Neural progenitor cell (in vitro differentiated cells): ENCODE data around the gene BRD4. TPM values are rescaled to one million over a fixed set of nuclear protein-coding genes. Genes with fewer than 3 reads are reported as not detected.

Experiments used
- DNase-seq: peaks from one replicate; pipeline ENCODE4 v3.0.0-alpha.2; 2016; ENCODE audit warnings: low spot score
- H2AFZ ChIP-seq: fragments of 200-600 bp; sonication (generic); replicated peaks from 2 replicates; pipeline ENCODE4 v1.6.1; 2016; ENCODE audit warnings: antibody characterized with exemption
- H3F3A ChIP-seq: fragments of 200-600 bp; sonication (generic); 2 replicates; pipeline ENCODE4 v1.6.1; 2016; ENCODE audit warnings: antibody characterized with exemption, low read depth
- H3K27ac ChIP-seq: fragments of 200-600 bp; sonication (generic); 2 replicates; pipeline ENCODE4 v1.5.1; 2016; ENCODE audit warnings: mild to moderate bottlenecking
- H3K27me3 ChIP-seq: fragments of 200-600 bp; sonication (generic); 2 replicates; pipeline ENCODE4 v1.6.1; 2016; ENCODE audit warnings: mild to moderate bottlenecking, moderate library complexity
- H3K36me3 ChIP-seq: fragments of 200-600 bp; sonication (generic); 2 replicates; pipeline ENCODE4 v1.5.1; 2016
- H3K4me1 ChIP-seq: fragments of 200-600 bp; sonication (generic); 2 replicates; pipeline ENCODE4 v1.6.1; 2016; ENCODE audit warnings: mixed run types
- H3K4me2 ChIP-seq: fragments of 200-600 bp; sonication (generic); 2 replicates; pipeline ENCODE4 v1.6.1; 2016
- H3K4me3 ChIP-seq: fragments of 200-600 bp; sonication (generic); 2 replicates; pipeline ENCODE4 v1.5.1; 2016
- H3K79me2 ChIP-seq: fragments of 200-600 bp; sonication (generic); 2 replicates; pipeline ENCODE4 v1.6.1; 2016; ENCODE audit warnings: low read depth
- H3K9ac ChIP-seq: fragments of 200-600 bp; sonication (generic); 2 replicates; pipeline ENCODE4 v1.6.1; 2016
- H3K9me3 ChIP-seq: fragments of 200-600 bp; sonication (generic); 2 replicates; pipeline ENCODE4 v1.5.1; 2016; ENCODE audit warnings: low read depth
- H4K20me1 ChIP-seq: fragments of 200-600 bp; sonication (generic); 2 replicates; pipeline ENCODE4 v1.6.1; 2016; ENCODE audit warnings: low read depth
- H3K27ac Mint-ChIP-seq: 3 replicates; pipeline ENCODE4 v1.8.0; 2021; ENCODE audit warnings: mixed read lengths
- H3K27me3 Mint-ChIP-seq: 2 replicates; pipeline ENCODE4 v1.8.0; 2022; ENCODE audit warnings: low read depth, mild to moderate bottlenecking, inconsistent platforms, moderate library complexity, mixed read lengths; ENCODE audit not compliant: insufficient read depth
- H3K36me3 Mint-ChIP-seq: 3 replicates; pipeline ENCODE4 v1.8.0; 2021; ENCODE audit warnings: mixed read lengths
- H3K4me1 Mint-ChIP-seq: 3 replicates; pipeline ENCODE4 v1.8.0; 2021; ENCODE audit warnings: mixed read lengths
- H3K4me3 Mint-ChIP-seq: 3 replicates; pipeline ENCODE4 v1.8.0; 2021; ENCODE audit warnings: mild to moderate bottlenecking, moderate library complexity, mixed read lengths
- H3K9me3 Mint-ChIP-seq: 3 replicates; pipeline ENCODE4 v1.8.0; 2020; ENCODE audit warnings: mixed read lengths
- CTCF ChIP-seq: fragments of 200-600 bp; sonication (generic); IDR thresholded peaks from 2 replicates; pipeline ENCODE4 v1.5.1; 2017; ENCODE audit warnings: antibody characterized with exemption, mild to moderate bottlenecking
- EZH2 ChIP-seq: fragments of 200-600 bp; sonication (generic); IDR thresholded peaks from 2 replicates; pipeline ENCODE4 v1.6.1; 2017; ENCODE audit warnings: antibody characterized with exemption, mild to moderate bottlenecking, moderate library complexity
- EZH2phosphoT487 ChIP-seq: fragments of 200-600 bp; sonication (generic); IDR thresholded peaks from 2 replicates; pipeline ENCODE4 v1.6.1; 2017; ENCODE audit warnings: antibody characterized with exemption
- total RNA-seq: library from RNA; depleted of rRNA; stranded (reverse); fragments of >200 nt; gene quantifications from 2 replicates; pipeline ENCODE4 v1.2.3, GENCODE V29; 2015; ENCODE audit warnings: low replicate concordance

The BRD4 gene
- total RNA-seq, 1 donor from 2014 or later: 14.5 TPM

GRCh38 chr19:15285896-15286591 is 46.3 kb downstream of the BRD4 start:
- H3K4me3 ChIP-seq: no peak overlapping the region

DNA sequence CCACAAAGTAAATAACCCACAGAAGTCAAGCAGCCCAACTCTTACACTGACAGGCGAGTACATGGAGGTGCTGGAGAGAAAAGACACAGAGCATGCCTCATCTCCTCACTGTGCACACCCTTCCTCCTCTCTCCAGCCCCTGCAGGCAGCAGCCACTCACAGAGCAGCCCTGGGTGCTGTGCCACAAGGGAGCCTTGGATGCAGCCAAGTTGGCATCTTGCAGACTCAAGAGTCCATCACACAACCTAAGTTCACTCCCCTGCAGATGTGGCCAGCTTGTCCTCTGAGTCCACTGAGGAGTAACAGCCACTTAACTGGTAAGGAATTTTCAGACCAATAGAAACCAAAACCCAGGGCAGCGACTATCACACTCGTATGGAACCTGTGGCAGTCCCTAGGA is 47.4 kb downstream of the BRD4 start:
- TF ChIP-seq EZH2: no peak
- no peak for TF ChIP-seq CTCF
- no peak for TF ChIP-seq EZH2phosphoT487
- DNase-seq: no peak
- H3K4me3 ChIP-seq: no peak overlapping the region
- Mint-ChIP-seq H3K9me3 (no peaks in the 10 kb centered on the region), H3K4me3 (no peak overlapping the region), H3K27ac (peak overlapping the region; percentile 33), H3K36me3 (no peaks in the 10 kb centered on the region), H3K4me1 (peaks cover 89% of the 10 kb centered on the region), H3K27me3 (peaks cover 2% of the 10 kb centered on the region)
- H3K79me2 ChIP-seq: peaks cover 100% of the 10 kb centered on the region
- no peaks in the 10 kb centered on the region for H3K27me3 ChIP-seq
- H4K20me1 ChIP-seq: peaks cover 100% of the 10 kb centered on the region
- no peaks in the 10 kb centered on the region for H3K36me3 ChIP-seq
- peaks cover 26% of the 10 kb centered on the region for H3F3A ChIP-seq
- H2AFZ ChIP-seq: no peak overlapping the region
- no peak overlapping the region for H3K9ac ChIP-seq
- H3K4me1 ChIP-seq: peaks cover 60% of the 10 kb centered on the region
- no peak overlapping the region for H3K4me2 ChIP-seq
- no peak overlapping the region for H3K27ac ChIP-seq
- no peaks in the 10 kb centered on the region for H3K9me3 ChIP-seq

More at GRCh38 chr19:15285896-15286591, 46.3 kb downstream of the BRD4 start:
- Mint-ChIP-seq H3K27me3 (no peaks in the 10 kb centered on the region), H3K4me1 (peaks cover 89% of the 10 kb centered on the region), H3K36me3 (no peaks in the 10 kb centered on the region), H3K9me3 (no peaks in the 10 kb centered on the region), H3K27ac (peak overlapping the region; percentile 52), H3K4me3 (no peak overlapping the region)
- Histone ChIP-seq H4K20me1 (peaks cover 100% of the 10 kb centered on the region), H3K9ac (no peak overlapping the region), H3F3A (peaks cover 14% of the 10 kb centered on the region), H3K4me2 (peak overlapping the region; percentile 37), H3K27ac (no peak overlapping the region), H3K36me3 (no peaks in the 10 kb centered on the region), H3K9me3 (no peaks in the 10 kb centered on the region), H3K27me3 (no peaks in the 10 kb centered on the region), H3K4me1 (peaks cover 60% of the 10 kb centered on the region), H3K79me2 (peaks cover 100% of the 10 kb centered on the region), H2AFZ (no peak overlapping the region)
- peak; percentile 32 for DNase-seq
- TF ChIP-seq EZH2 (no peak), CTCF (no peak), EZH2phosphoT487 (no peak)

GRCh38 chr19:15284091-15284490 is 48.2 kb downstream of the BRD4 start:
- peaks cover 100% of the 10 kb centered on the region for H3K79me2 ChIP-seq
- no peaks in the 10 kb centered on the region for H3K36me3 ChIP-seq
- no peak for DNase-seq
- Mint-ChIP-seq H3K27ac (no peak overlapping the region), H3K4me3 (no peak overlapping the region), H3K4me1 (peaks cover 90% of the 10 kb centered on the region), H3K36me3 (no peaks in the 10 kb centered on the region), H3K9me3 (no peaks in the 10 kb centered on the region), H3K27me3 (peaks cover 3% of the 10 kb centered on the region)
- peaks cover 100% of the 10 kb centered on the region for H4K20me1 ChIP-seq
- no peak overlapping the region for H3K27ac ChIP-seq
- peaks cover 60% of the 10 kb centered on the region for H3K4me1 ChIP-seq
- H3K9ac ChIP-seq: no peak overlapping the region
- H3K4me2 ChIP-seq: no peak overlapping the region
- no peaks in the 10 kb centered on the region for H3K9me3 ChIP-seq
- TF ChIP-seq CTCF: no peak
- no peak for TF ChIP-seq EZH2
- no peak for TF ChIP-seq EZH2phosphoT487
- H3F3A ChIP-seq: peaks cover 30% of the 10 kb centered on the region
- no peak overlapping the region for H3K4me3 ChIP-seq
- no peaks in the 10 kb centered on the region for H3K27me3 ChIP-seq
- no peak overlapping the region for H2AFZ ChIP-seq
